ENCODE results near the gene MTA3.
"Not testable (repeated sequence)": the region's sequence is repeated elsewhere in the genome, so short reads cannot be mapped to it uniquely, and the experiment has no call there.

Gene MTA3

DNA sequence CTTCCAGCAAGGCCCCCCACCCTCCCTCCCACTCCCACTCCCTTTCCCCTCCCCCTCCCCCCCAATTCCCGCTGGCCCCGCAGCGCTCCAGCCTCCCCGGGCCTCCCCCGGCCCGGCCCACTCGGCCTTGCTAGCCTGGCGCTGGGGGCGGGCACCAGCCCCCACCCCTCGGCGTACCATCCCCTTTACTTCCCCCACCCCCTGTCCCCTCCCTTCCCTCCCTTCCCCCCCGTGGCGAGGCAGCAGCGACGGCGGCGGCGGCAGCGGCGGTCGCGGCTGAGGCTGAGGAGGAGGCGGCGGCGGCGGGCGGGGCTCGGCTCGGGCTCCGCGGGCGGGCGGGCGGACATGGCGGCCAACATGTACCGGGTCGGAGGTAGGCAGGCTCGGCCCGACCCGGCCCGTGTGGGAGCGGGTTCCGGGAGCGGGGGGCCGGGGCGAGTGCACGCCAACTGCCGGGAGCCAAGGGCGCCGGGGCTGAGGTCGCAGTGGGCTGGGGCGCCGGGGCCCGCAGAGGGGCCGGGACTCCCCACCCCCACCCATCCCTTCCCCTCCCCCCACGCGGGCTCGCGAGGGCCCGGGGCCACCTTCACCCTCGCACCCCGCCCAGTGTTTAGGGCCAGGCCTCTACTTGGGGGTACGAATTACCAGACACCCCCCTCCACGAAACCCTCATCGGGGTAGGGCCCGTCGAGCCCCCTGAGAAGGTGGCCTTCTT, at the start of gene MTA3:
MTA3 (plus strand) TSS at position 232 of the 715 bp plus-strand sequence; CDS start at position 346, 114 bp downstream.
- Histone ChIP-seq H3K4me3 (peak within 1 kb of the TSS; percentile 78 to 99 (median 93)), H3K27ac (peak within 1 kb of the TSS; percentile 83 to 98 (median 92))

DNA sequence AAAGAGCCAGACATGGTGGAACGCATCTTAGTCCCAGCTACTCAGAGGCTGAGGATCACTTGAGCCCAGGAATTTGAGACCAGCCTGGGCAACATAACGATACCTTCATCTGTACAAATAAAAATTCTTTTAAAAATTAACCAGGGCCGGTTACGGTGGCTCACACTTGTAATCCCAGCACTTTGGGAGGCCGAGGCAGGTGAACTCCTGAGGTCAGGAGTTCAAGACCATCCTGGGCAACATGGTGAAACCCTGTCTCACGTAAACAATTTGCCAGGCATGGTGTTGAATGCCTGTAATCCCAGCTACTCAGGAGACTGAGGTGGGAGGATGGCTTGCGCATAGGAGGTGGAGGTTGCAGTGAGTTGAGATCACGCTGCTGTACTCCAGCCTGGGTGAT, 48.8 kb upstream of the MTA3 start:
- H3K27ac ChIP-seq = no peak overlapping the region
- H3K4me3 ChIP-seq = no peak overlapping the region

DNA sequence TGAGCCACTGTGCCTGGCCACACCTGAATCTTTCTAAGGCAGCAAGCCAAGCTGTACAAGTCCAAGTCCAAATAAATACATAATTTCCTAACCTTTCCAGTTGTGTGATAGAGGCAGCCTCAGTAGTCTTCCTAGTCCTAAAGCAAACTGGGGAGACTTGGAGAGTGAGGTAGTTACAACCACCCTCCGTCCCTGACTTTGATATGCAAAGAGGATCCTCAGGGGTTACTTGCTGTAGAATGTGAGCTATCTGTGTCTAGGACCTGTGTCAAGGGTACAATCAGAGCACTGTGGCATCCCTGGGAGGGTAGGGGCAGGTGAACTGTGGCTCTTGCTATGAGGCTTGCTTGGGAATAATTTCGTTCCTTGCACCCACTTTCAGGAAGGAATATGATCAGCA, 46.4 kb upstream of the MTA3 start:
- Histone ChIP-seq H3K4me3 (no peak overlapping the region), H3K27ac (no peak overlapping the region)

DNA sequence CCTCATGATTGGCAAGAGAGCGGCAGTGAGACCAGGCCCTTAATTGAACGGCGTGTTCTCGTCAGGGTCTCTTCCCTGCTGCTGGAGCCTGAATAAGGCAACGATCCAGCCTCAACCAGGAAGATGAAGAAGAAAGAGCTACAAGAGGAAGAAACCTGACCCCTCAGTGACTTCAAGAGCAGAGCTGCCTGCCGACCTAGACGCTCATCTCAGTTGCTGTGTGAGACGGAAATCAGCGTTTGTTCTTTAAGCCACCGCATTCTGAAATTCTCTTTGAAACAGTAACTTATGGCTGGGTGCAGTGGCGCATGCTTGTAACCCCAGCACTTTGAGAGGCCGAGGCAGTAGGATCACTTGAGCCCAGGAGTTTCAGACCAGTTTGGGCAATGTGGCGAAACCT, 45.1 kb upstream of the MTA3 start:
- Histone ChIP-seq H3K27ac (no peak overlapping the region), H3K4me3 (no peak overlapping the region)

DNA sequence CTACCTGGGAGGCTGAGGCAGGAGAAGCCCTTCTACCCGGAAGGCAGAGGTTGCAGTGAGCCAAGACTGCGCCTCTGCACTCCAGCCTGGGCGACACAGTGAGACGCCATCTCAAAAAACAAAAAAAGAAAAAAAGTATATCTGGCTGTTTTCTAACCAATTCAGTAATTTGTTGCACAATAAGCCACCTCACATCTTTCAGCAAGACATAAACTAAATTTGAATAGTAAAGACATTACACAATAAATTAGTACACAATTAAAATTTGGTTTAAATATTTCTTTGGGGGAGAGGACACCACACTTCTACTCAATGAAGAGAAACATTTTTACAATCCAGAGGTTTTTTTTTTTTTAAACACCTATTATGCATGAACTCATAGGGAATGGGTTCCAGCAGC, 36.0 kb upstream of the MTA3 start:
- Histone ChIP-seq H3K27ac (no peak overlapping the region), H3K4me3 (no peak overlapping the region)

DNA sequence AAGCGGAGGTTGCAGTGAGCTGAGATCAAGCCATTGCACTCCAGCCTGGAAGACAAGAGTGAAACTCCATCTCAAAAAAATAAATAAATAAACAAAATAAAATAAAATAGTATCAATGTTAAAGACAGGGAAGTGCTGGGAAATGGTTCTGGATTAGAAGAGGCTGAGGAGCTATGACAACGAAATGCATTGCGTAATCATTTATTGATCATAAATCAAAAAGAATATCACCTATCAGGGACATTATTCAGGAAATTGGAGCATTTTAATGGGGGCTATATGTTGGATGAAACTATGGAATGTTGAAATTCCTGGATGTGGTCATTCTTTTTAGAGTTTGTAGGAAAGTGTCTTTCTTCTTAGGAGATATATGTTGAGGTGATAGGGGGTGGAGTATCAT, 30.9 kb upstream of the MTA3 start:
- Histone ChIP-seq H3K4me3 (no peak overlapping the region), H3K27ac (no peak overlapping the region)

DNA sequence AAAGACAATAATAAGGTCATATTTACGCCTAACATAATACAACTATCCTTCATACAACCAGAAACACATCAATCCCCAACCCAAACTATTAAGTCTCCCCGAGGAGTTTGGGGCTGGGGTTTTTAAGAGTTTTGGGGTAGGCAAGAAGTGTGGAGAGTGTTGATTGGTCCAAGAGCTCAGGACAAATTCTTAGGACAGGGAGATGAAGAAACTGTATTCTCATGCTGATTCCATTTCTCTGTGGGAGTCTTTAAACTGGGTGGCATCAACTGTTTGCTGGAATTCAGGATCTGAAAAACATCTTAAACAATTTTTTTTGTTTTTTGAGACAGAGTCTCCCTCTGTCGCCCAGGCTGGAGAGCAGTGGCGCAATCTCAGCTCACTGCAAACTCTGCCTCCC, 25.6 kb upstream of the MTA3 start:
- no peak overlapping the region for H3K4me3 ChIP-seq

DNA sequence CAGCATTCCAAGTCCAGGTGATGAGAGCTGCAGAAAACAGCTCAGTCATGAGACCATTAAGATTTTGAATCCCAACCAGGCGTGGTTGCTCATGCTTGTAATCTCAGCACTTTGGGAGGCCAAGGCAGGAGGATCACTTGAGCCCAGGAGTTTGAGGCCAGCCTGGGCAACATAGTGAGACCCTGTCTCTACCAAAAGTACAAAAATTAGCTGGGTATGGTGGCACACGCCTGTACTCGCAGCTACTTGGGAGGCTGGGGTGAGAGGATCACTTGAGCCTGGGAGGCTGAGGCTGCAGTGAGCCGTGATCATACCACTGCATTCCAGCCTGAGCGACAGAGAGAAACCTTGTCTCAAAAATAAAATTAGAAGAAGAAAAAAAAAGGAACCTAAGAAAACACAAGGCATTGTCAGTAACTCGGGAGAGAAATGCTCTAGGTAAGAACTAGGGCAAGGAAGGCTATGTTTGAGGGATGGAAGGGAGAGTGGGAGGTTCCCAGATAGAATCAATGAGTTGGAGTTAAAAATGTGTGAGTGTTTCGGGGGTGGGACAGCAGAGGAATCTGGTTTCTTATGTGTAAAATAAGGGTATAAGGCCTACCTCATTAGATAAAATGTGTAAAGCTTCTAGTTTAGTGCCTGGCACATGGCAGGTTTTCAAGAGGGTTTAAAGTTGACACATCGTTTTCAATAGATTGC, 23.3 kb upstream of the MTA3 start:
- peak overlapping the region in 4 of 21 experiments; percentile 7 to 51 (median 32) for H3K27ac ChIP-seq

More for the DNA sequence above, 25.6 kb upstream of the MTA3 start:
- no peak overlapping the region for H3K27ac ChIP-seq

DNA sequence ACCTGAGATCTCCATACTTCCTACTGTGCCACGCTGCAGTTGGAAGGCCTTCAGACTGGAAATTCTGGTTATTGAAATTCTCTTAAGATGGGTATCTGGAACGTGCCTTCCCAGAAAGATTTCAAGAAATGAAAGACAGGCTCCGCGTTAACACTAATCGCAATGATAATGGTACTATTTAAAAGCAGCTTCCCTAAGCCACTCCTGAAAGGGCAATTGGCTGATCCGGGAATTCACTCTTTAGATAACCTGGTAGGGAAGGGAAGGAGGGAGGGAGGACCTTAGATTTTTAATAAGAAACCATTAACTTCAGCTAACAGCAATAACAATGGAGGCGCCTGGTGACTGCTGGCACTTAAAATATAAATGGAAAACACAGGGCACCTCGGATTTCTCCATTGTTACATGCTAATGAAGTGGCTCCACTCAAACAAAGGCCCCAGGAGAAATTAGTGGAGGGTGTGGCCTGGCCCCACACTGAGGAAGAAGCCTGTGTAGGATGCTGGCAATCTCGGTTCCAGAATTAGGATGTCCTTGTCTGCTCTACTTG, 22.5 kb upstream of the MTA3 start:
- peak overlapping the region in 5 of 21 experiments; percentile 7 to 51 (median 28) for H3K27ac ChIP-seq
- H3K4me3 ChIP-seq = no peak overlapping the region

More for the DNA sequence above, 23.3 kb upstream of the MTA3 start:
- no peak overlapping the region for H3K4me3 ChIP-seq

DNA sequence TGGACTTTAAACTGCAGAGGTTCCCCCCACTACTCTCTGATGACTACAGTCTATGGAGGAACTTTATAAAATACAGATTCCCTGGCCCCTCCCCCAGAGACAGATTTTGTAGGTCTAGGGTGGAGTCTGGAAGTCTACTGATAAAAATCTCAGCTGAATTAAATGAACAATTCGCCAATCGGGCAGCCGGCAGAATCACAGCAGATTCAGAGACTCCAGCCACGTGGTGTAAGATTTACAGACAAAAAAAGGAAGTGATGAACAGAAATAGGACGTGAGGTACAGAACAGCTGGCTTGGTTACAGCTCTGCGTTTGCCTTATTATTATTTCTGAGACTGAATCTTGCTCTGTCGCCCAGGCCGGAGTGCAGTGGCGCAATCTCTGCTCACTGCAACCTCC, 21.4 kb upstream of the MTA3 start:
- H3K27ac ChIP-seq = peak overlapping the region in 2 of 21 experiments; percentile 6 to 51
- no peak overlapping the region for H3K4me3 ChIP-seq

DNA sequence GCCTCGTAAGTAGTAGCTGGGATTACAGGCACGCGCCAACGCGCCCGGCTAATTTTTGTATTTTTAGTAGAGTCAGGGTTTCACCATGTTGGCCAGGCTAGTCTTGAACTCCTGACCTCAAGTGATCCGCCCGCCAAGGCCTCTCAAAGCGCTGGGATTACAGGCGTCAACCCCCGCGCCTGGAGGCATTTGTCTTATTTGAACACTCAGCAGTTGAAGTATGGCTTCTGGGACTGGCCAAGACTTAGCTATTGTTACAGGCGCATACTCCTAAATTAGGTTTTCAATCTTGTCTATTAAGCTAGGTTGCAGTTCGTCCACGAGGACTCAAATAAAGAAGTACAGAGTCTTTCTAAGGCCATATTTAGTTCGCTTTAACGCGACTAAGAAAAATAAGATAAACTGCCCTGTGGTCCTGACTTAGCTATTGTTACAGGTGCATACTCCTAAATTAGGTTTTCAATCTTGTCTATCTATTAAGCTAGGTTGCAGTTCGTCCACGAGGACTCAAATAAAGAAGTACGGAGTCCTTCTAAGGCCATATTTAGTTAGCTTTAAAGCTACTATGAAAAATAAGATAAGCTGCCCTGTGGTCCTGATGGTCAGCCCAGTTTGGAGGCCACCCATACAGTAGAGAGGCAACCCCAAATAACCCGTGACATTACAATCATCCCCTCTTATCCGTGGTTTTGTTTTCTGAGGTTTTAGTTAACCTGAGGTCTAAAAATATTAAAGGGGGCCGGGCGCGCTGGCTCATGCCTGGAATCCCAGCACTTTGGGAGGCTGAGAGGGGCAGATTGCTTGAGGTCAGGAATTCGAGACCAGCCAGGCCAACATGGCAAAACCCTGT, 20.8 kb upstream of the MTA3 start:
- no peak overlapping the region for H3K4me3 ChIP-seq
- H3K27ac ChIP-seq = no peak overlapping the region

DNA sequence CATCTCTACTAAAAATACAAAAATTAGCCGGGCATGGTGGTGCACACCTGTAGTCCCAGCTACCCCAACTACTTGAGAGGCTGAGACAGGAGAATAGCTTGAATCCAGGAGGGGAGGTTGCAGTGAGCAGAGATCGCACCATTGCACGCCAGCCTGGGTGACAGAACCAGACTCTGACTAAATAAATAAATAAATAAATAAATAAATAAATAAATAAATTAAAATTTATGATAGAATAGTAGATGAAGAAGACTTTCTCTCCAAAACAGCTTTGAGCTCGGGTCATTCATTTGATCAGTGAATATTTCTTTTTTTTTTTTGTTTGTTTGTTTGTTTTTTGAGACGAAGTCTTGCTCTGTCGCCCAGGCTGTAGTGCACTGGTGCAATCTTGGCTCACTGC, 17.6 kb upstream of the MTA3 start:
- Histone ChIP-seq H3K4me3 (no peak overlapping the region), H3K27ac (no peak overlapping the region)

DNA sequence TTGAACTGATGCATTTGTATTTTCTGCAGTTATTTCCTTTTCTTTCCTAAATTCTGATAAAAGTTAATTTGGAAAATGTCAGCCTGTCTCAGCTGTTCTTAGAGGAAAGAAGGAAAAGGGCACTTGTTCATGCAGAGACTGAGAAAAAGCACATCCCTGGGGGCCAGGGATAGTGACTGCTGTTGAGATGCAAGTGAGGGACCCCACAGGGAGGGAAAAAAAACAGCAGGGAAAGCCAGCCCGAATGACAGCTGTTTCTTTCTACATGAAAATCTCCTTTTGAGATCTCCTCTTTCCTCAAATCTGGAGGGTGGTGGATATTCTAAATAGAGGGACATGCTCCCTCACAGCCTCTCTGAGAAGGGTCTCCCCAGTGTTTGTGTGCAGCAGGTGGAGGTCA, 14.0 kb upstream of the MTA3 start:
- H3K27ac ChIP-seq = no peak overlapping the region
- no peak overlapping the region for H3K4me3 ChIP-seq

DNA sequence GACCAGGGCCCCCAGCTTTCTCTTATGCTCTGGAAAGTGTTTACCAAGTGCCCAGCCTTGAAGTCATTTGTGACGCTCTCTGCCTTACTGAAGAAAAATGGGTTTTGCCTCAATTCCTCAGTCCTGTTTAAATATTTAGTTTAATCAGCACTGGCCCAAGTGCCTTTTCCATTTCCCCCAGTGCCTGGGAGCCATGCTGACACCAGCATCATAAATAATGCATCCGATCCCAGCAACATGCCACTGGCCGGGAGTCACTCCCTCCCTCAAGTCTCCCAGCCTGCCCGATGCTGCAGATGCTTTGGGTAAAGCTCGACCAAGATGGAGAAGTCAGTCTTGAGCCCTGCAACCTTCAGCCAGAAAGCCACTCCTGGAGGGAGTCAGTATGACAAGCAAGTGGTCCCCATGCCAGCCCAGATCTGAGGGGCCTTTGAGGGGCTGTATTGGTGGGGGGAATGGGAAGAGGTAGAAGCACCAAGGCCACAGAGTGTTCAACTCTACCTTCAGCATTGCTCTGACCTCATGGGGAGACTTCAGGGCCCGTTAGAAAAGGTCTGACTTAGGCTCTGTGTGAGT, 12.0 kb upstream of the MTA3 start:
- Histone ChIP-seq H3K27ac (no peak overlapping the region), H3K4me3 (no peak overlapping the region)

DNA sequence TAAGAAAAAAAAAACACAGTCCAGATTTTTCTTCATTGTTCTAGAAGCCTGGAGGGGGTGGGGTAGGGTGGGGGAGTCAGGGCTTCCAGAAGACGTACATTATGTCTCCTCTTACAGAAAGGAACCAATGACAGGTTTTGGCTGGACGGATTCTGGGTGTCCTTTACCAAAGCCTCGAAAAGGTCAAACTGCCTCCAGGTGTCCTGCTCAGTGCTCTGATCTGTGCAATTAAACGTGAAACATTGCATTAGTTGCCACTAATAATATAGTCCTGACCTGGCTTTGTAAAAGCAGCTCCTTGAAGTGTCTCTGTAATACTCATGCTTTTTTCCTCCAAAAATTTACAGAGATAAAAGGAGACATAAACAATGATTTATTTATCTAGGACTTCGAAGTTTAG, 11.1 kb upstream of the MTA3 start:
- Histone ChIP-seq H3K4me3 (no peak overlapping the region), H3K27ac (no peak overlapping the region)

DNA sequence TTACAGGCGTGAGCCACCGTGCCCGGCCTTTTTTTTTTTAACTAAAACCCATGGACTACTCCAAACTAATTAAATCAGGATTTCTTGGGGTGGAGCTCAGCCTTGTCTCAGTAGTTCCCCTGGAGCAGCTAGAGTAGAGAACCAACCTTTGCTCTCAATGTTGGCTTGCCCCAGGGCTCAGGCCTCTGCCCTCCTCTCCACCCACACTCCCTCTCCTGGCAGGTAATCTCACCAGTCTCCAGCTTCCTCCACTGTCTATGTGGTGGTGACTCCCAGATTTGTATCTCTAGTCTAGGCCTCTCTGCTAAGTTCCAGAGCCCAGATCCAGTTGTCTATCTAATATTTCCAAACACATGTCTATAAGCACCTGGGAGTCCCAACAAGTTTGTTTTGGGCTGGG, 9.6 kb upstream of the MTA3 start:
- H3K4me3 ChIP-seq = no peak overlapping the region
- H3K27ac ChIP-seq = no peak overlapping the region

DNA sequence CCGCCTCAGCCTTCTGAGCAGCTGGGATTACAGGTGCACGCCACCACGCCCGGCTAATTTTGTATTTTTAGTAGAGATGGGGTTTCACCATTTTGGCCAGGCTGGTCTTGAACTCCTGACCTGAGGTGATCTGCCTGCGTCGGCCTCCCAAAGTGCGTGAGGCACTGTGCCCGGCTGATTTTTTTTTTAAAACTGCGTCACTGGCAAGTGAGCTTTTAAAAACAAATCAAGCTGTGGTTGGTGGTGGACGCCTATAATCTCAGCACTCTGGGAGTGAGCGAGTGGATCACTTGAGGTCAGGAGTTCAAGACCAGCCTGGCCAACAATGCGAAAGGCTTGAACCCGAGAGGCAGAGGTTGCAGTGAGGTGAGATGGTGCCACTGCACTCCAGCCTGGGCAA, 8.3 kb upstream of the MTA3 start:
- not testable (repeated sequence) for H3K27ac ChIP-seq, H3K4me3 ChIP-seq

DNA sequence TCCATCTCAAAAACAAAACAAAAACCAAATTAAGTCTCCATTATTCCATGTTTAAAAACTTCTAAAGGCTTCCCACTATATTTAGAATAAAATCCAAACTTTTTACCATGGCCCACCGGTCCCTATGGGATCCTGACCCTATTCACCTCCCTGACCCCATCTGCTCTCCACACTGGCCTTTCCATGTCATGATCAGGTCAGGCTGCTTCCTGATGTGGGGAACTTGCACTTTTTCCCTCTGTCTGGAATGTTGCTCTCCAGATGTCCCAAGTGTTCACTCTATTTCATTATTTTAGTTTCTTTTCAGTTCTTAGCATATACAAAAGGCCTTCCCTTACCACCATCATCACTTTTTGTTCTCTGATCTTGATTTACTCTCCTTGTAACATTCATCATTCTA, 7.5 kb upstream of the MTA3 start:
- no peak overlapping the region for H3K4me3 ChIP-seq
- no peak overlapping the region for H3K27ac ChIP-seq

DNA sequence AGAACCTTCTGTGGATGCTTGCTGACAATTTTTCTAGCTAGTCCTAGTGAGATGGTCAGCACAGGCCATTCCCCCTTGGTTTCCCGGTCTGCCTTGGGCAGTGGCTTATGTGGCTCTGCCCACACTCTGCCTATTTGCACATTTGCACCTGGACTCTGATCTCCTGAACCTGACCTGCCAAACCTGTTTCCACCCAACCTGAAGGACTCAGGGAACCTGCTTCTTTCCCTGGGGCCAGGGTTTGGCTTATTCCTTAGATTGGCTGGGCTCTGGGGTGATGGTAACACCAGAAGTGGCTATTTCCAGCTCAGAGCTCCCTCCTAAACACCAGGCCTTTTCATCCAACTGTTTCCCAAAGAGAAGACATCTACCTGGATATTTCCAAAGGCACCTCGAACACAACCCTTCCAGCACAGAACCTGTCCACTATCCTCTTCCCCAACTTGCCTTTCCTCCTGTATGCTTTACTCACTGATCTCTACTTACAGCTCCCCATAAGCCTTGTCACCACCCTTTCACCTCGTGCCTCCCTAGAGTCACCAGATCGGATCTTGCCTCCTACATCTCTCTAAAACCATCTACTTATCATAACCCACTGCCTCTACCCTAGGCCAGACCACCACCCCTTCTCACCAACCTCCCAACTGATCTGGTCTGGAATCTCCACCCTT, 5.8 kb upstream of the MTA3 start:
- H3K4me3 ChIP-seq = no peak overlapping the region
- H3K27ac ChIP-seq = peak overlapping the region in 15 of 21 experiments; percentile 10 to 71 (median 49)
